B cell (primary cell): ENCODE measurements around the gene ITGB8. TPM values are rescaled to one million over a fixed set of nuclear protein-coding genes. Genes with fewer than 3 reads are reported as not detected.
"Not testable (repeated sequence)": the region's sequence is repeated elsewhere in the genome, so short reads cannot be mapped to it uniquely, and the experiment has no call there.

Source experiments
- ATAC-seq: fragments of 200-7000 bp; cut with Tn5 transposase; one replicate; pipeline ENCODE4 v1.10.0; 2021; ENCODE audit warnings: low read depth, mild to moderate bottlenecking, moderate number of reproducible peaks, moderate library complexity
- CTCF ChIA-PET: fragments of 350-600 bp; sonication (Branson Sonifier 250); formaldehyde crosslinking; loops from one replicate; lab custom pipeline; 2021; ENCODE audit warnings: antibody characterized with exemption, inconsistent platforms; lab: Charles Lee
- POLR2A ChIA-PET: fragments of 350-600 bp; sonication (Branson Sonifier 250); formaldehyde crosslinking; loops from one replicate; lab custom pipeline; 2021; ENCODE audit warnings: antibody characterized with exemption; lab: Charles Lee
- DNase-seq: peaks from one replicate; pipeline ENCODE4 v3.0.0; 2013
- H2AFZ ChIP-seq: 2 replicates; pipeline ENCODE4 v1.6.1; 2012; ENCODE audit warnings: mild to moderate bottlenecking, low read depth, low read length; ENCODE audit not compliant: insufficient read depth, poor library complexity, severe bottlenecking
- H3K27ac ChIP-seq, 2 donors: 1 replicate in 1 of 2; 2 replicates in 1 of 2; pipeline ENCODE4 v1.5.1; 2012 to 2013; ENCODE audit warnings: low read length in 2 of 2, mild to moderate bottlenecking in 2 of 2, moderate library complexity in 1 of 2
- H3K27me3 ChIP-seq, 4 experiments: fragments of 200-600 bp in 1 of 4; sonication (generic) in 1 of 4; replicated peaks in 1 of 4; 1 replicate in 2 of 4; 2 replicates in 2 of 4; pipeline versions ENCODE4 v1.6.1 to v1.7.0; 2013 to 2016; ENCODE audit warnings: low read length in 3 of 4, mild to moderate bottlenecking in 2 of 4, mixed read lengths in 1 of 4, moderate library complexity in 1 of 4; ENCODE audit not compliant: insufficient read depth in 4 of 4, control insufficient read depth in 3 of 4; ENCODE audit errors: control extremely low read depth in 1 of 4
- H3K36me3 ChIP-seq, 2 experiments: replicated peaks in 1 of 2; 1 replicate in 1 of 2; 2 replicates in 1 of 2; pipeline versions ENCODE4 v1.6.1 to v1.7.1; 2013; ENCODE audit warnings: low read length in 1 of 2; ENCODE audit not compliant: insufficient read depth in 2 of 2, control insufficient read depth in 1 of 2; ENCODE audit errors: control extremely low read depth in 1 of 2, extremely low read depth in 1 of 2
- H3K4me1 ChIP-seq, 2 donors: fragments of 200-600 bp in 1 of 2; sonication (generic) in 1 of 2; 1 replicate in 1 of 2; 2 replicates in 1 of 2; pipeline versions ENCODE4 v1.5.1 to v1.6.1; 2013 to 2017; ENCODE audit warnings: low read length in 2 of 2; ENCODE audit not compliant: control insufficient read depth in 2 of 2, insufficient read depth in 2 of 2
- H3K4me2 ChIP-seq: replicated peaks from 2 replicates; pipeline ENCODE3; 2012; ENCODE audit warnings: mild to moderate bottlenecking, low read depth, low read length; ENCODE audit not compliant: poor library complexity, severe bottlenecking
- H3K4me3 ChIP-seq, 5 experiments: fragments of 200-600 bp in 1 of 5; sonication (generic) in 1 of 5; 1 replicate in 3 of 5; 2 replicates in 2 of 5; pipeline versions ENCODE4 v1.5.1 to v1.7.0; 2011 to 2016; ENCODE audit warnings: low read length in 4 of 5, mild to moderate bottlenecking in 4 of 5, low read depth in 2 of 5, control low read depth in 1 of 5, moderate library complexity in 1 of 5; ENCODE audit not compliant: insufficient read depth in 1 of 5; ENCODE audit errors: control extremely low read depth in 1 of 5, extremely low read depth in 1 of 5
- H3K79me2 ChIP-seq: fragments of 200-600 bp; sonication (generic); one replicate; pipeline ENCODE4 v1.6.0; 2016; ENCODE audit warnings: low read length; ENCODE audit not compliant: control insufficient read depth, insufficient read depth
- H3K9ac ChIP-seq: fragments of 200-600 bp; sonication (generic); 2 replicates; pipeline ENCODE4 v1.6.1; 2017; ENCODE audit warnings: mild to moderate bottlenecking, low read length, moderate library complexity
- H3K9me3 ChIP-seq, 3 donors: one replicate each; pipeline versions ENCODE4 v1.6.1 to v1.7.1; 2013; ENCODE audit warnings: low read length in 2 of 3; ENCODE audit not compliant: control insufficient read depth in 2 of 3, insufficient read depth in 1 of 3; ENCODE audit errors: control extremely low read depth in 1 of 3
- H4K20me1 ChIP-seq: 2 replicates; pipeline ENCODE4 v1.6.0; 2012; ENCODE audit warnings: mild to moderate bottlenecking, low read length; ENCODE audit not compliant: insufficient read depth, control insufficient read depth, poor library complexity, severe bottlenecking
- H3K27ac Mint-ChIP-seq: one replicate; pipeline ENCODE4 v1.8.0; 2021; ENCODE audit warnings: mixed read lengths
- H3K27me3 Mint-ChIP-seq: one replicate; pipeline ENCODE4 v1.8.0; 2021; ENCODE audit warnings: mixed read lengths
- H3K4me1 Mint-ChIP-seq: one replicate; pipeline ENCODE4 v1.8.0; 2021; ENCODE audit warnings: mixed read lengths
- H3K4me3 Mint-ChIP-seq: one replicate; pipeline ENCODE4 v1.8.0; 2021; ENCODE audit warnings: mixed read lengths
- H3K9me3 Mint-ChIP-seq: one replicate; pipeline ENCODE4 v1.8.0; 2022; ENCODE audit warnings: mixed read lengths; ENCODE audit not compliant: insufficient read depth
- CTCF ChIP-seq: fragments of 200-600 bp; IDR thresholded peaks from one replicate; pipeline ENCODE4 v1.8.0; 2022; ENCODE audit warnings: antibody characterized with exemption, mild to moderate bottlenecking
- EZH2 ChIP-seq: IDR thresholded peaks from 2 replicates; pipeline ENCODE4 v1.6.1; 2012; ENCODE audit warnings: borderline replicate concordance, low read depth, mild to moderate bottlenecking, moderate library complexity, low read length; ENCODE audit not compliant: insufficient read depth, poor library complexity, severe bottlenecking
- WGBS: methylation state at CpG from one replicate; pipeline ENCODE4 v1.1.5; 2013; ENCODE audit warnings: missing lambda C conversion rate; ENCODE audit not compliant: insufficient coverage; 5-methylcytosine and 5-hydroxymethylcytosine counted together
- intact Hi-C: fragments of 100-400 bp; cut with micrococcal nuclease; formaldehyde crosslinking; loops from one replicate; pipeline ENCODE4 v1.10.0; 2022
- polyA plus RNA-seq: library from polyadenylated mRNA; depleted of rRNA; stranded (reverse); fragments of >200 nt; gene quantifications from 2 replicates; pipeline ENCODE4 v1.2.3, GENCODE V29; 2012
- total RNA-seq, 2 donors: library from RNA; stranded (reverse); fragments of 120-200 nt in 1 of 2; gene quantifications; 1 replicate in 1 of 2; 2 replicates in 1 of 2; pipeline versions ENCODE4 v1.2.3 to v1.2.4, GENCODE V29; 2013 to 2022

Gene ITGB8
- total and polyA plus RNA-seq, 2 donors (not counting 1 experiment from before 2014, with no cell fraction given), result 0.01 to 0.30 TPM

- no peak overlapping the region for H2AFZ ChIP-seq
- no peak overlapping the region for H3K27ac ChIP-seq
- no peak for DNase-seq
- Mint-ChIP-seq H3K27ac (no peak overlapping the region), H3K4me3 (no peak overlapping the region), H3K4me1 (no peaks in the 10 kb centered on the region), H3K27me3 (no peaks in the 10 kb centered on the region), H3K9me3 (no peaks in the 10 kb centered on the region)
- ChIA-PET POLR2A (no interaction called here), CTCF (no interaction called here)
- no peak overlapping the region for H3K4me3 ChIP-seq
- no peaks in the 10 kb centered on the region for H3K9me3 ChIP-seq
- no peak overlapping the region for H3K4me2 ChIP-seq
- no peaks in the 10 kb centered on the region for H3K27me3 ChIP-seq
- no peak overlapping the region for H3K9ac ChIP-seq
- no peak for ATAC-seq
- H4K20me1 ChIP-seq, result no peaks in the 10 kb centered on the region
- no CpG with 5 or more reads among the region's 1 CpG for WGBS
- no peaks in the 10 kb centered on the region for H3K79me2 ChIP-seq
- H3K4me1 ChIP-seq, result no peaks in the 10 kb centered on the region
- TF ChIP-seq EZH2 (no peak), CTCF (no peak)
- intact Hi-C loops, result no loop called here
- no peaks in the 10 kb centered on the region for H3K36me3 ChIP-seq
Measured at GRCh38 chr7:20388084-20388483, 57.4 kb downstream of the ITGB8 start.

GRCh38 chr7:20389192-20389591 is 58.5 kb downstream of the ITGB8 start:
- H3K9ac ChIP-seq, DNase-seq, H3K79me2 ChIP-seq, H3K4me3 ChIP-seq, H4K20me1 ChIP-seq, H3K4me3 Mint-ChIP-seq, H3K4me1 ChIP-seq, H3K9me3 Mint-ChIP-seq, H3K4me1 Mint-ChIP-seq, intact Hi-C loops, H3K27ac ChIP-seq, CTCF ChIA-PET, H3K4me2 ChIP-seq, H3K27me3 ChIP-seq, H2AFZ ChIP-seq, H3K27ac Mint-ChIP-seq, H3K9me3 ChIP-seq, ATAC-seq, H3K36me3 ChIP-seq, H3K27me3 Mint-ChIP-seq: not testable (repeated sequence)
- no CpG with 5 or more reads among the region's 2 CpGs for WGBS
- POLR2A ChIA-PET, result interaction anchor here (0.7 kb wide), 1 partner anchor 122 kb away, joined by 3 read pairs; no protein-coding TSS in a partner anchor
